Chondrocyte (in vitro differentiated cells): Measurements from ENCODE around the gene DSCAM. TPM values are rescaled to one million over a fixed set of nuclear protein-coding genes. Genes with fewer than 3 reads are reported as not detected.

Experiments
- DNase-seq: peaks from one replicate; pipeline ENCODE4 v3.0.0; 2021; ENCODE audit warnings: mixed read lengths, low spot score
- H3K27ac Mint-ChIP-seq: one replicate; pipeline ENCODE4 v1.8.0; 2021; ENCODE audit warnings: mild to moderate bottlenecking, moderate library complexity, mixed read lengths; ENCODE audit not compliant: unreplicated experiment
- H3K27me3 Mint-ChIP-seq: 2 replicates; pipeline ENCODE4 v1.8.0; 2021; ENCODE audit warnings: low read depth, mixed read lengths
- H3K36me3 Mint-ChIP-seq: 2 replicates; pipeline ENCODE4 v1.8.0; 2021; ENCODE audit warnings: low read depth, mixed read lengths
- H3K4me1 Mint-ChIP-seq: 2 replicates; pipeline ENCODE4 v1.8.0; 2021; ENCODE audit warnings: low read depth, mild to moderate bottlenecking, mixed read lengths
- H3K4me3 Mint-ChIP-seq: one replicate; pipeline ENCODE4 v1.8.0; 2021; ENCODE audit warnings: mild to moderate bottlenecking, moderate library complexity, mixed read lengths; ENCODE audit not compliant: unreplicated experiment
- H3K9me3 Mint-ChIP-seq: 2 replicates; pipeline ENCODE4 v1.8.0; 2021; ENCODE audit warnings: low read depth, mixed read lengths
- total RNA-seq: library from RNA; stranded (reverse); gene quantifications from 3 replicates; pipeline ENCODE4 v1.2.1, GENCODE V29; 2021
- TF ChIP-seq, protein P1 (sequence below): fragments of 200-600 bp; sonication (generic); IDR thresholded peaks from 2 replicates; pipeline ENCODE4 v1.5.0; 2021; ENCODE audit warnings: antibody characterized with exemption, mild to moderate bottlenecking, moderate library complexity

Gene DSCAM
- total RNA-seq, 1 donor from 2014 or later = not detected

DNA sequence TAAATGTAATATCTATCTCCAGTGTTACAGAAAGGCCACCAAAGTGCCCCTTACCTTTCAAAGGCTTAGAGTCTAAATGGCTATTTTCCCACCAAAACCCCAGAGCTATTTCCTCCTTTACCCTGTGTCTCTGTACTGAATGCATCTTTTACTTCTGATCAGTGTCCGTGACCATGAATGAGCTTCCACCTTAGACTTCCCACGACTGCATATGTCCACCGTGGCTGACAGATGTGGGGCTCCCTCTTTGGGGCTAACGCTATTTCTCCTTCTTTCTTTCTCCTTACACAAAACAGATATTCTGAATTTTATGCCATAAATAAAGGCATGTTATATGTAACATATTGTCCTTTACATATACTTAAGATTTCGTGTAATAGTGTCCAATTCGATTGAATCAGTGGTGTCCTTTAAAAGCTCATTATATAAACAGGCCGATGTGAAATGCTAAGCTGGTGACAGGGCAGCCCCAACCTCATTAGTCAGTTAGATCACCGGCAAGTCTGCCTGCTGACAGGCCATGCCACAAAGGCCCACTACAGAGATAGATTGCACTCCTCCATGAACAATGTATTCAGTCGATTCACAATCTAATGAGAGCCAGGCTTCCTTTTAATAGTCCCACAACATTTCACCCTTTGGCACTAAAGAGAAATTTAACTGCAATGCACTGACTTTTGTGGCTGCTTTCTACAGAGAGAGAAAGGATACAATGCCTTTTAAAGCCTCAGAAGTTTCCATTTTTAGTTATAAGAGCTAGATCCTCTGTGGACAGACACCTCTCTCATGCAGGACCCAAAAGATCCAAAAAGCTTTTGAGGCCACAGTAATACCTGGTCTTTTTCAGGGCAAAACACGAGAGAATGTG lies 681.8 kb downstream of the DSCAM start:
- no peaks in the 10 kb centered on the region for H3K36me3 Mint-ChIP-seq
- DNase-seq = no peak
- H3K27ac Mint-ChIP-seq = no peak overlapping the region
- no peaks in the 10 kb centered on the region for H3K27me3 Mint-ChIP-seq
- TF ChIP-seq, protein P1, sequence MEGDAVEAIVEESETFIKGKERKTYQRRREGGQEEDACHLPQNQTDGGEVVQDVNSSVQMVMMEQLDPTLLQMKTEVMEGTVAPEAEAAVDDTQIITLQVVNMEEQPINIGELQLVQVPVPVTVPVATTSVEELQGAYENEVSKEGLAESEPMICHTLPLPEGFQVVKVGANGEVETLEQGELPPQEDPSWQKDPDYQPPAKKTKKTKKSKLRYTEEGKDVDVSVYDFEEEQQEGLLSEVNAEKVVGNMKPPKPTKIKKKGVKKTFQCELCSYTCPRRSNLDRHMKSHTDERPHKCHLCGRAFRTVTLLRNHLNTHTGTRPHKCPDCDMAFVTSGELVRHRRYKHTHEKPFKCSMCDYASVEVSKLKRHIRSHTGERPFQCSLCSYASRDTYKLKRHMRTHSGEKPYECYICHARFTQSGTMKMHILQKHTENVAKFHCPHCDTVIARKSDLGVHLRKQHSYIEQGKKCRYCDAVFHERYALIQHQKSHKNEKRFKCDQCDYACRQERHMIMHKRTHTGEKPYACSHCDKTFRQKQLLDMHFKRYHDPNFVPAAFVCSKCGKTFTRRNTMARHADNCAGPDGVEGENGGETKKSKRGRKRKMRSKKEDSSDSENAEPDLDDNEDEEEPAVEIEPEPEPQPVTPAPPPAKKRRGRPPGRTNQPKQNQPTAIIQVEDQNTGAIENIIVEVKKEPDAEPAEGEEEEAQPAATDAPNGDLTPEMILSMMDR = no peak
- peaks cover 17% of the 10 kb centered on the region for H3K9me3 Mint-ChIP-seq
- H3K4me3 Mint-ChIP-seq = no peak overlapping the region
- no peaks in the 10 kb centered on the region for H3K4me1 Mint-ChIP-seq

GRCh38 chr21:40162075-40162474 lies 684.9 kb downstream of the DSCAM start:
- no peak for DNase-seq
- Mint-ChIP-seq H3K27me3 (no peaks in the 10 kb centered on the region), H3K4me3 (no peak overlapping the region), H3K9me3 (no peaks in the 10 kb centered on the region), H3K27ac (no peak overlapping the region), H3K4me1 (no peaks in the 10 kb centered on the region), H3K36me3 (no peaks in the 10 kb centered on the region)
- TF ChIP-seq, protein P1 = no peak

- Mint-ChIP-seq H3K27me3 (no peaks in the 10 kb centered on the region), H3K36me3 (no peaks in the 10 kb centered on the region)
- TF ChIP-seq, protein P1 = no peak
These were observed 686.0 kb downstream of the DSCAM start for GRCh38 chr21:40160911-40161310.

DNA sequence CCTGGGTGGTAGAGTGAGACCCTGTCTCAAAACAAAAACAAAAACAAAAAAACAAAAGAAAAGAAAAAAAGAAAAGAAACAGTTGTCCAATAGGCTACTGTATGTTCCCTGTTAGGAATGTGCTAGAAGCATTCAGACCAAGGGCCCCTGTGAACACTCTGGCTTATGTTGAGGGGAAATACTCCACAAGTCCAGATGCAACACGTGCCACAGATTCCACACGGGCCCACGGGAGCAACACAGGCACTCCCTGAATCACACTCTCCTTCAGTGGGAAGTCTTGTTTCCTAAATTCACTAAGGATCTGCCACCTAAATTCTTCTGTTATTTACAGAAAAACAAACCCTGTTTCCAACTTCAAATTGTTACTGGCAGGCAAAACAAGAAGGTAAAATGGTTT lies 688.6 kb downstream of the DSCAM start:
- Mint-ChIP-seq H3K4me1 (no peaks in the 10 kb centered on the region), H3K27ac (no peak overlapping the region), H3K36me3 (no peaks in the 10 kb centered on the region), H3K27me3 (no peaks in the 10 kb centered on the region), H3K9me3 (no peaks in the 10 kb centered on the region), H3K4me3 (no peak overlapping the region)
- TF ChIP-seq, protein P1 = no peak
- no peak for DNase-seq

More at GRCh38 chr21:40160911-40161310, 686.0 kb downstream of the DSCAM start:
- Mint-ChIP-seq H3K27ac (no peak overlapping the region), H3K9me3 (no peaks in the 10 kb centered on the region), H3K4me1 (no peaks in the 10 kb centered on the region), H3K4me3 (no peak overlapping the region)
- no peak for DNase-seq

GRCh38 chr21:40155563-40155962 lies 691.4 kb downstream of the DSCAM start:
- Mint-ChIP-seq H3K27ac (no peak overlapping the region), H3K27me3 (peaks cover 5% of the 10 kb centered on the region), H3K36me3 (no peaks in the 10 kb centered on the region), H3K4me1 (no peaks in the 10 kb centered on the region), H3K4me3 (no peak overlapping the region), H3K9me3 (no peaks in the 10 kb centered on the region)
- TF ChIP-seq, protein P1 = no peak
- no peak for DNase-seq
